DND-41 (cell line): Measurements from ENCODE around the gene DARS2.

Source experiments
- EZH2 ChIP-seq: IDR thresholded peaks from 3 replicates; pipeline ENCODE4 v1.6.1; 2012; ENCODE audit warnings: borderline replicate concordance, low read depth, mild to moderate bottlenecking, moderate library complexity, low read length, inconsistent platforms; ENCODE audit not compliant: severe bottlenecking
- TF ChIP-seq, protein P1 (sequence below): IDR thresholded peaks from 2 replicates; pipeline ENCODE4 v1.5.1; 2012; ENCODE audit warnings: borderline replicate concordance, low read length, moderate library complexity, mild to moderate bottlenecking; ENCODE audit not compliant: poor library complexity, severe bottlenecking; ENCODE audit errors: extremely low read depth

- TF ChIP-seq, protein P1, sequence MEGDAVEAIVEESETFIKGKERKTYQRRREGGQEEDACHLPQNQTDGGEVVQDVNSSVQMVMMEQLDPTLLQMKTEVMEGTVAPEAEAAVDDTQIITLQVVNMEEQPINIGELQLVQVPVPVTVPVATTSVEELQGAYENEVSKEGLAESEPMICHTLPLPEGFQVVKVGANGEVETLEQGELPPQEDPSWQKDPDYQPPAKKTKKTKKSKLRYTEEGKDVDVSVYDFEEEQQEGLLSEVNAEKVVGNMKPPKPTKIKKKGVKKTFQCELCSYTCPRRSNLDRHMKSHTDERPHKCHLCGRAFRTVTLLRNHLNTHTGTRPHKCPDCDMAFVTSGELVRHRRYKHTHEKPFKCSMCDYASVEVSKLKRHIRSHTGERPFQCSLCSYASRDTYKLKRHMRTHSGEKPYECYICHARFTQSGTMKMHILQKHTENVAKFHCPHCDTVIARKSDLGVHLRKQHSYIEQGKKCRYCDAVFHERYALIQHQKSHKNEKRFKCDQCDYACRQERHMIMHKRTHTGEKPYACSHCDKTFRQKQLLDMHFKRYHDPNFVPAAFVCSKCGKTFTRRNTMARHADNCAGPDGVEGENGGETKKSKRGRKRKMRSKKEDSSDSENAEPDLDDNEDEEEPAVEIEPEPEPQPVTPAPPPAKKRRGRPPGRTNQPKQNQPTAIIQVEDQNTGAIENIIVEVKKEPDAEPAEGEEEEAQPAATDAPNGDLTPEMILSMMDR = no peak
- TF ChIP-seq EZH2 = no peak
Measured at GRCh38 chr1:173876732-173877131, 52.3 kb downstream of the DARS2 start.
